HCT116 (cell line): ENCODE data around the gene HAPSTR1. TPM values are rescaled to one million over a fixed set of nuclear protein-coding genes. Genes with fewer than 3 reads are reported as not detected.

Experiments used
- ATAC-seq: fragments of 200-7000 bp; cut with Tn5 transposase; 2 replicates; pipeline ENCODE4 v1.9.1; 2020; ENCODE audit warnings: mild to moderate bottlenecking, moderate library complexity
- BruUV-seq: library from RNA; stranded (reverse); fragments of 400-500 nt; replicated peaks from 2 replicates; lab custom pipeline; 2021; lab: Mats Ljungman, UMichigan
- CTCF ChIA-PET: fragments of 300-600 bp; sonication (Branson Sonifier 250); formaldehyde crosslinking; loops from one replicate; lab custom pipeline; 2021; ENCODE audit warnings: antibody characterized with exemption; lab: Charles Lee
- POLR2A ChIA-PET: fragments of 300-600, 350-600 bp; sonication (Branson Sonifier 250); formaldehyde crosslinking; loops from one replicate; lab custom pipeline; 2021; ENCODE audit warnings: antibody characterized with exemption; lab: Charles Lee
- RAD21 ChIA-PET, 2 experiments: fragments of 300-600 bp; sonication (Branson Sonifier 250); formaldehyde crosslinking; loops; one replicate each; lab custom pipeline; 2023; ENCODE audit warnings: low total read pairs in 2 of 2; ENCODE audit not compliant: uncharacterized antibody in 2 of 2, unreplicated experiment in 2 of 2, low non-redundant PET in 1 of 2; lab: Charles Lee
- DNase-seq: peaks from one replicate; pipeline ENCODE4 v3.0.0-alpha.2; 2010; ENCODE audit warnings: low read depth, low spot score
- H2AFZ ChIP-seq: fragments of 200-600 bp; shearing (Covaris generic), sonication (generic); 2 replicates; pipeline ENCODE4 v1.6.1; 2017; ENCODE audit warnings: low read depth, mixed run types, mixed read lengths, antibody characterized with exemption, low read length; ENCODE audit not compliant: poor library complexity, severe bottlenecking
- H3K27ac ChIP-seq: 2 replicates; pipeline ENCODE4 v1.5.1; 2012; ENCODE audit warnings: low read depth, low read length
- H3K27me3 ChIP-seq: fragments of 200-600 bp; sonication (generic); 2 replicates; pipeline ENCODE4 v1.6.1; 2016; ENCODE audit warnings: mixed run types, low read length, mixed read lengths; ENCODE audit not compliant: insufficient read depth
- H3K36me3 ChIP-seq, 2 experiments: fragments of 200-500 bp in 1 of 2; fragments of 200-600 bp in 1 of 2; sonication (Bioruptor generic) in 1 of 2; sonication (generic) in 1 of 2; 2 replicates each; pipeline versions ENCODE4 v1.5.1 to v1.6.1; 2014 to 2016; ENCODE audit warnings: low read length in 2 of 2, inconsistent platforms in 1 of 2, mixed read lengths in 1 of 2, mixed run types in 1 of 2; ENCODE audit not compliant: insufficient read depth in 2 of 2, control insufficient read depth in 1 of 2
- H3K4me1 ChIP-seq, 2 experiments: fragments of 200-600 bp in 1 of 2; sonication (generic) in 1 of 2; 2 replicates each; pipeline versions ENCODE4 v1.5.1 to v1.6.1; 2012 to 2017; ENCODE audit warnings: low read length in 2 of 2, inconsistent platforms in 1 of 2, mild to moderate bottlenecking in 1 of 2, mixed read lengths in 1 of 2, mixed run types in 1 of 2, moderate library complexity in 1 of 2; ENCODE audit not compliant: insufficient read depth in 2 of 2, control insufficient read depth in 1 of 2
- H3K4me2 ChIP-seq: fragments of 200-600 bp; sonication (generic); 2 replicates; pipeline ENCODE4 v1.6.1; 2017; ENCODE audit warnings: mixed run types, low read length, mixed read lengths
- H3K4me3 ChIP-seq, 2 experiments: fragments of 200-600 bp in 1 of 2; sonication (generic) in 1 of 2; replicated peaks in 1 of 2; 2 replicates each; pipeline ENCODE4 v1.5.1; 2011 to 2016; ENCODE audit warnings: low read length in 2 of 2, control low read depth in 1 of 2, low read depth in 1 of 2, mild to moderate bottlenecking in 1 of 2, mixed read lengths in 1 of 2, mixed run types in 1 of 2
- H3K79me2 ChIP-seq: fragments of 200-600 bp; sonication (generic); 2 replicates; pipeline ENCODE4 v1.6.1; 2017; ENCODE audit warnings: mild to moderate bottlenecking, mixed run types, low read length, moderate library complexity, mixed read lengths; ENCODE audit not compliant: insufficient read depth
- H3K9ac ChIP-seq: fragments of 200-600 bp; sonication (generic); 2 replicates; pipeline ENCODE4 v1.6.1; 2016; ENCODE audit warnings: low read length, mixed read lengths
- H3K9me2 ChIP-seq: fragments of 200-600 bp; sonication (generic), shearing (Covaris generic); 2 replicates; pipeline ENCODE4 v1.6.1; 2017; ENCODE audit warnings: mixed run types, mild to moderate bottlenecking, moderate library complexity; ENCODE audit not compliant: insufficient read depth
- H3K9me3 ChIP-seq, 2 experiments: fragments of 200-500 bp in 1 of 2; fragments of 200-600 bp in 1 of 2; sonication (Bioruptor generic) in 1 of 2; sonication (generic) in 1 of 2; 2 replicates each; pipeline ENCODE4 v1.6.1; 2014 to 2017; ENCODE audit warnings: low read length in 2 of 2, mixed read lengths in 2 of 2, inconsistent platforms in 1 of 2, low read depth in 1 of 2, mild to moderate bottlenecking in 1 of 2, mixed run types in 1 of 2, moderate library complexity in 1 of 2; ENCODE audit not compliant: control insufficient read depth in 1 of 2, insufficient read depth in 1 of 2
- H4K20me1 ChIP-seq: fragments of 200-600 bp; sonication (generic), shearing (Covaris generic); 2 replicates; pipeline ENCODE4 v1.6.1; 2017; ENCODE audit warnings: mixed run types, mild to moderate bottlenecking, moderate library complexity; ENCODE audit not compliant: insufficient read depth
- CBX3 ChIP-seq: IDR thresholded peaks from 2 replicates; pipeline ENCODE4 v1.6.1; 2012; ENCODE audit warnings: low read depth
- FOSL1 ChIP-seq: IDR thresholded peaks from 2 replicates; pipeline ENCODE4 v1.6.1; 2012; ENCODE audit warnings: low read depth
- POLR2A ChIP-seq: IDR thresholded peaks from 2 replicates; pipeline ENCODE4 v1.7.0; 2011; ENCODE audit warnings: borderline replicate concordance; ENCODE audit not compliant: insufficient read depth, insufficient read length; ENCODE audit errors: extremely low read depth
- RAD21 ChIP-seq: IDR thresholded peaks from 2 replicates; pipeline ENCODE4 v1.6.1; 2012; ENCODE audit warnings: low read depth, mild to moderate bottlenecking
- REST ChIP-seq: IDR thresholded peaks from 2 replicates; pipeline ENCODE4 v1.6.1; 2012; ENCODE audit warnings: low read depth
- SRF ChIP-seq: IDR thresholded peaks from 2 replicates; pipeline ENCODE4 v1.6.1; 2012; ENCODE audit warnings: low read depth
- TCF7L2 ChIP-seq: IDR thresholded peaks from 2 replicates; pipeline ENCODE4 v1.7.0; 2011; ENCODE audit warnings: borderline replicate concordance, inconsistent platforms; ENCODE audit not compliant: insufficient read depth, insufficient read length; ENCODE audit errors: extremely low read depth
- ZFX ChIP-seq: fragments of 450-650 bp; IDR thresholded peaks from 2 replicates; pipeline ENCODE4 v1.6.1; 2017
- intact Hi-C: fragments of 100-400 bp; cut with micrococcal nuclease; formaldehyde crosslinking; loops from 2 replicates; pipeline ENCODE4 v1.10.0; 2022
- total RNA-seq: library from RNA; stranded (reverse); gene quantifications from one replicate; pipeline ENCODE4 v1.2.1, GENCODE V29; 2021; ENCODE audit not compliant: unreplicated experiment
- TF ChIP-seq, protein P1 (sequence below): IDR thresholded peaks from 2 replicates; pipeline ENCODE4 v1.6.1; 2012
- TF ChIP-seq, protein P2 (sequence below): IDR thresholded peaks from 2 replicates; pipeline ENCODE4 v1.6.1; 2011; ENCODE audit warnings: mild to moderate bottlenecking, low read length, moderate library complexity; ENCODE audit not compliant: insufficient replicate concordance; ENCODE audit errors: extremely low read depth
- TF ChIP-seq, protein P3 (sequence below): IDR thresholded peaks from 2 replicates; pipeline ENCODE4 v1.6.1; 2012

HAPSTR1 gene
- total RNA-seq, 1 experiment from 2014 or later: 54.9 TPM

- H3K79me2 ChIP-seq: peaks cover 37% of the 10 kb centered on the region
- H4K20me1 ChIP-seq: peaks cover 20% of the 10 kb centered on the region; the same call in 1 of the 2 replicates
- peak overlapping the region; percentile 65 to 82 for H3K4me3 ChIP-seq
- peaks cover 12 to 17% of the 10 kb centered on the region in 2 experiments; a peak in 3 of 4 replicates for H3K36me3 ChIP-seq
- no peak overlapping the region for H2AFZ ChIP-seq
- no peaks in the 10 kb centered on the region for H3K9me2 ChIP-seq
- TSS peak; percentile 92 for BruUV-seq
- H3K27me3 ChIP-seq: no peaks in the 10 kb centered on the region
- H3K27ac ChIP-seq: peak overlapping the region; percentile 88
- H3K9me3 ChIP-seq: no peaks in the 10 kb centered on the region
- ChIA-PET POLR2A (interaction anchor here (0.6 to 7.7 kb wide), 12 partner anchors 11 to 43 kb away, joined by 3 to 183 read pairs (median 4); no protein-coding TSS in a partner anchor), RAD21 (no interaction called here), CTCF (interaction anchor here (0.9 to 1.4 kb wide), 3 partner anchors 11 to 82 kb away, joined by 4 to 5 read pairs (median 5); no protein-coding TSS in a partner anchor)
- TF ChIP-seq POLR2A (peak; percentile 22), RAD21 (no peak), ZFX (peak; percentile 46; the same call in 1 of the 2 replicates), CBX3 (0 out of 2 replicates have a peak, but pooled peaks have one; percentile 32), SRF (no peak)
- TF ChIP-seq, protein P1, sequence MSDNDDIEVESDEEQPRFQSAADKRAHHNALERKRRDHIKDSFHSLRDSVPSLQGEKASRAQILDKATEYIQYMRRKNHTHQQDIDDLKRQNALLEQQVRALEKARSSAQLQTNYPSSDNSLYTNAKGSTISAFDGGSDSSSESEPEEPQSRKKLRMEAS: peak; percentile 78
- peak overlapping the region; percentile 82 for H3K9ac ChIP-seq
- peaks cover 27 to 55% of the 10 kb centered on the region in 2 experiments for H3K4me1 ChIP-seq
- no peak for DNase-seq
- intact Hi-C loops: no loop called here
- ATAC-seq: no peak
- H3K4me2 ChIP-seq: peak overlapping the region; percentile 83
Measured at GRCh38 chr16:9090101-9090959, 1.1 kb upstream of the HAPSTR1 start.

DNA sequence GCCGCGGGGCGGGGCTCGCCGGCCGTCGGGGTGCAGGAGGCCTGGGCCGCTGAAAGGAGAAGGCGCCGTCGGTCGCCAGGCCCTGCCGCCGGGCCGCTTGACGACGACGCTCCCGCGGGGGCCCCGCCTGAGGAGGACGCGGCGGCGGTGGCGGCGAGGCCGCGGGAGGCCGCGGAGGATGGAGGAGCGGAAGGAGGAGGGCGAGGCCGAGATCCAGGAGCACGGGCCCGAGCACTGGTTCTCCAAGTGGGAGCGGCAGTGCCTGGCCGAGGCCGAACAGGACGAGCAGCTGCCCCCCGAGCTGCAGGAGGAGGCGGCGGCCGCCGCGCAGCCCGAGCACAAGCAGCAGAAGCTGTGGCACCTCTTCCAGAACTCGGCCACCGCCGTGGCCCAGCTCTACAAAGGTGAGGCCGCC is 430 bp downstream of the HAPSTR1 start:
- no TSS peak for BruUV-seq
- H3K4me3 ChIP-seq: peak overlapping the region; percentile 66 to 92
- intact Hi-C loops: loop anchor here (1.0 kb wide), 1 partner anchor 13 kb away; no protein-coding TSS in a partner anchor
- H3K79me2 ChIP-seq: peaks cover 52% of the 10 kb centered on the region
- peak overlapping the region; percentile 91 for H3K27ac ChIP-seq
- RAD21 ChIA-PET: interaction anchor here in 1 of 2 experiments (0.9 kb wide), 2 partner anchors 13 to 45 kb away, joined by 3 to 4 read pairs; no protein-coding TSS in a partner anchor
- no peaks in the 10 kb centered on the region for H3K9me3 ChIP-seq
- H2AFZ ChIP-seq: no peak overlapping the region
- peaks cover 32% of the 10 kb centered on the region; the same call in 1 of the 2 replicates for H4K20me1 ChIP-seq
- peak overlapping the region; percentile 89 for H3K4me2 ChIP-seq
- peaks cover 15 to 29% of the 10 kb centered on the region in 2 experiments; a peak in 3 of 4 replicates for H3K36me3 ChIP-seq
- POLR2A ChIA-PET: interaction anchor here (0.7 to 7.7 kb wide), 9 partner anchors 9 to 418 kb away, joined by 3 to 183 read pairs (median 6); no protein-coding TSS in a partner anchor
- H3K27me3 ChIP-seq: no peaks in the 10 kb centered on the region
- H3K4me1 ChIP-seq: peaks cover 29 to 67% of the 10 kb centered on the region in 2 experiments
- no peaks in the 10 kb centered on the region for H3K9me2 ChIP-seq
- CTCF ChIA-PET: interaction anchor here (0.8 to 1.4 kb wide), 3 partner anchors 12 to 43 kb away, joined by 3 to 5 read pairs (median 4); no protein-coding TSS in a partner anchor
- H3K9ac ChIP-seq: peak overlapping the region; percentile 94
- peak; percentile 25 for ATAC-seq
- DNase-seq: no peak
- TF ChIP-seq TCF7L2 (peak; percentile 53), REST (no peak), FOSL1 (no peak)
- TF ChIP-seq, protein P2, sequence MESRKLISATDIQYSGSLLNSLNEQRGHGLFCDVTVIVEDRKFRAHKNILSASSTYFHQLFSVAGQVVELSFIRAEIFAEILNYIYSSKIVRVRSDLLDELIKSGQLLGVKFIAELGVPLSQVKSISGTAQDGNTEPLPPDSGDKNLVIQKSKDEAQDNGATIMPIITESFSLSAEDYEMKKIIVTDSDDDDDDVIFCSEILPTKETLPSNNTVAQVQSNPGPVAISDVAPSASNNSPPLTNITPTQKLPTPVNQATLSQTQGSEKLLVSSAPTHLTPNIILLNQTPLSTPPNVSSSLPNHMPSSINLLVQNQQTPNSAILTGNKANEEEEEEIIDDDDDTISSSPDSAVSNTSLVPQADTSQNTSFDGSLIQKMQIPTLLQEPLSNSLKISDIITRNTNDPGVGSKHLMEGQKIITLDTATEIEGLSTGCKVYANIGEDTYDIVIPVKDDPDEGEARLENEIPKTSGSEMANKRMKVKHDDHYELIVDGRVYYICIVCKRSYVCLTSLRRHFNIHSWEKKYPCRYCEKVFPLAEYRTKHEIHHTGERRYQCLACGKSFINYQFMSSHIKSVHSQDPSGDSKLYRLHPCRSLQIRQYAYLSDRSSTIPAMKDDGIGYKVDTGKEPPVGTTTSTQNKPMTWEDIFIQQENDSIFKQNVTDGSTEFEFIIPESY: no peak
- TF ChIP-seq, protein P3, sequence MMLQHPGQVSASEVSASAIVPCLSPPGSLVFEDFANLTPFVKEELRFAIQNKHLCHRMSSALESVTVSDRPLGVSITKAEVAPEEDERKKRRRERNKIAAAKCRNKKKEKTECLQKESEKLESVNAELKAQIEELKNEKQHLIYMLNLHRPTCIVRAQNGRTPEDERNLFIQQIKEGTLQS: no peak
